MM.1S (cell line): ENCODE data around the gene PIAS4.

Source experiments
- DNase-seq: peaks from one replicate; pipeline ENCODE4 v3.0.0-alpha.2; 2015
- H2AFZ ChIP-seq: fragments of 300-600 bp; sonication (generic); 2 replicates; pipeline ENCODE4 v1.6.0; 2016; ENCODE audit warnings: antibody characterized with exemption, low read length
- H3F3A ChIP-seq: fragments of 300-600 bp; sonication (generic); 2 replicates; pipeline ENCODE4 v1.6.1; 2016; ENCODE audit warnings: mild to moderate bottlenecking, antibody characterized with exemption, low read length, moderate library complexity, mixed read lengths; ENCODE audit not compliant: insufficient read depth
- H3K27ac ChIP-seq: fragments of 300-600 bp; sonication (generic); 2 replicates; pipeline ENCODE4 v1.5.1; 2016; ENCODE audit warnings: mild to moderate bottlenecking, low read length
- H3K27me3 ChIP-seq: fragments of 300-600 bp; sonication (generic); replicated peaks from 2 replicates; pipeline ENCODE4 v1.6.0; 2016; ENCODE audit warnings: low read length; ENCODE audit not compliant: insufficient read depth
- H3K36me3 ChIP-seq: fragments of 300-600 bp; sonication (generic); replicated peaks from 2 replicates; pipeline ENCODE4 v1.6.1; 2016; ENCODE audit warnings: mild to moderate bottlenecking, low read length, mixed read lengths; ENCODE audit not compliant: insufficient read depth
- H3K4me1 ChIP-seq: fragments of 300-600 bp; sonication (generic); 2 replicates; pipeline ENCODE4 v1.6.1; 2016; ENCODE audit warnings: low read length, mixed read lengths
- H3K4me2 ChIP-seq: fragments of 300-600 bp; sonication (generic); 2 replicates; pipeline ENCODE4 v1.6.0; 2016; ENCODE audit warnings: low read depth, low read length
- H3K4me3 ChIP-seq: fragments of 300-600 bp; sonication (generic); 2 replicates; pipeline ENCODE4 v1.5.1; 2016; ENCODE audit warnings: low read length, mixed read lengths
- H3K79me2 ChIP-seq: fragments of 300-600 bp; sonication (generic); 2 replicates; pipeline ENCODE4 v1.6.1; 2016; ENCODE audit warnings: mixed run types, low read length, mixed read lengths
- H3K9ac ChIP-seq: fragments of 300-600 bp; sonication (generic); 2 replicates; pipeline ENCODE4 v1.6.1; 2016; ENCODE audit warnings: low read length, mixed read lengths
- H3K9me2 ChIP-seq: fragments of 300-600 bp; sonication (generic); replicated peaks from 2 replicates; pipeline ENCODE4 v1.6.1; 2016; ENCODE audit warnings: mild to moderate bottlenecking, low read length, mixed read lengths; ENCODE audit not compliant: insufficient read depth
- H3K9me3 ChIP-seq: fragments of 300-600 bp; sonication (generic); replicated peaks from 2 replicates; pipeline ENCODE4 v1.6.1; 2016; ENCODE audit warnings: mild to moderate bottlenecking, low read length, mixed read lengths; ENCODE audit not compliant: insufficient read depth
- H4K20me1 ChIP-seq: fragments of 300-600 bp; sonication (generic); 2 replicates; pipeline ENCODE4 v1.6.1; 2016; ENCODE audit warnings: mild to moderate bottlenecking, low read length, moderate library complexity, mixed read lengths; ENCODE audit not compliant: insufficient read depth
- CTCF ChIP-seq: fragments of 300-600 bp; sonication (generic); IDR thresholded peaks from 2 replicates; pipeline ENCODE4 v1.5.1; 2016; ENCODE audit warnings: antibody characterized with exemption, low read length, mixed read lengths
- EZH2 ChIP-seq: fragments of 300-600 bp; sonication (generic); optimal IDR thresholded peaks from 2 replicates; pipeline ENCODE3; 2017; ENCODE audit warnings: low read depth, mild to moderate bottlenecking, antibody characterized with exemption, low read length, mixed read lengths
- EZH2phosphoT487 ChIP-seq: fragments of 300-600 bp; sonication (generic); IDR thresholded peaks from 2 replicates; pipeline ENCODE4 v1.6.1; 2018; ENCODE audit warnings: antibody characterized with exemption, low read length

PIAS4 gene

GRCh38 chr19:3981736-3982681, 25.5 kb upstream of the PIAS4 start:
- Histone ChIP-seq H4K20me1 (peaks cover 74% of the 10 kb centered on the region), H3K9ac (no peak overlapping the region), H3K4me2 (no peak overlapping the region), H3K9me3 (no peaks in the 10 kb centered on the region), H3F3A (peaks cover 86% of the 10 kb centered on the region), H3K27me3 (no peaks in the 10 kb centered on the region), H3K27ac (no peak overlapping the region), H3K79me2 (peaks cover 81% of the 10 kb centered on the region), H3K4me3 (no peak overlapping the region), H3K36me3 (peaks cover 73% of the 10 kb centered on the region), H3K4me1 (peaks cover 8% of the 10 kb centered on the region), H3K9me2 (no peaks in the 10 kb centered on the region), H2AFZ (no peak overlapping the region)
- DNase-seq = no peak
- TF ChIP-seq EZH2phosphoT487 (no peak), CTCF (no peak), EZH2 (no peak)

GRCh38 chr19:3982701-3983541, 24.6 kb upstream of the PIAS4 start:
- H3K27me3 ChIP-seq = no peaks in the 10 kb centered on the region
- H2AFZ ChIP-seq = no peak overlapping the region
- peaks cover 65% of the 10 kb centered on the region for H4K20me1 ChIP-seq
- H3K27ac ChIP-seq = no peak overlapping the region
- H3K9ac ChIP-seq = no peak overlapping the region
- no peak for DNase-seq
- no peak for TF ChIP-seq EZH2
- no peak for TF ChIP-seq CTCF
- TF ChIP-seq EZH2phosphoT487 = no peak
- peaks cover 8% of the 10 kb centered on the region for H3K4me1 ChIP-seq
- no peaks in the 10 kb centered on the region for H3K9me3 ChIP-seq
- H3K36me3 ChIP-seq = peaks cover 64% of the 10 kb centered on the region
- no peaks in the 10 kb centered on the region for H3K9me2 ChIP-seq
- H3F3A ChIP-seq = peaks cover 84% of the 10 kb centered on the region
- H3K4me3 ChIP-seq = no peak overlapping the region
- H3K79me2 ChIP-seq = peaks cover 72% of the 10 kb centered on the region
- H3K4me2 ChIP-seq = peak overlapping the region; percentile 76

- Histone ChIP-seq H3K9me2 (no peaks in the 10 kb centered on the region), H3F3A (peaks cover 85% of the 10 kb centered on the region), H3K9ac (peak overlapping the region; percentile 85; the same call in 1 of the 2 replicates), H3K27ac (no peak overlapping the region; the same call in 1 of the 2 replicates), H3K79me2 (peaks cover 66% of the 10 kb centered on the region), H2AFZ (no peak overlapping the region), H4K20me1 (peaks cover 60% of the 10 kb centered on the region), H3K36me3 (peaks cover 59% of the 10 kb centered on the region), H3K4me3 (peak overlapping the region; percentile 88), H3K9me3 (no peaks in the 10 kb centered on the region), H3K4me2 (peak overlapping the region; percentile 76), H3K4me1 (peaks cover 13% of the 10 kb centered on the region), H3K27me3 (no peaks in the 10 kb centered on the region)
- DNase-seq = no peak
- TF ChIP-seq EZH2 (no peak), CTCF (no peak), EZH2phosphoT487 (no peak)
Measured at GRCh38 chr19:3983542-3983914, 24.0 kb upstream of the PIAS4 start.
